Measurements from ENCODE around the gene SUGP1. TPM values are rescaled to one million over a fixed set of nuclear protein-coding genes. Genes with fewer than 3 reads are reported as not detected.

SUGP1 gene
- total and polyA plus RNA-seq, 2 of the 13 experiments (the other 11 are each of a cell fraction or from before 2014, with no cell fraction given), result 21.6 to 25.9 TPM

DNA sequence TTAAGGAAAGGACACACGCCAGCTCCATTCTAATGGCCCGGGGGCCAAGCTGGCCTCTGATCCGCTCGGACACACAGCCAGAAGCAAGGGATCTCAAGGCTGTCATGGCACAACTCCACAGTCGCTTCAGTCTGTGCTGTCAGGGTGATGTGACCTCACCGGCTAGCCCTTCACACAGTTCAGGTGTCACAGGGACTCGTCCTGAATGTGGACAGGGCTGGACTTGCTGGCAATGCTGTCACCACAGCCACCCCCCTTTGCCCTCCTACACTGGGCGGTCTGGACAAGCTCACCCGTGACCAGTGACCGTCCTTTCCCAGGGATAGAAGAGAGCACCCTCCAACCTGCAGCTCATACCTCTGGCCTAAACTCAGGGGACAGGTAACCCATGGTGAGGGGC lies 15.2 kb downstream of the SUGP1 start:
- Histone ChIP-seq H3K9me3 (ENCODE audit: low read length) (no peaks in the 10 kb centered on the region), H3K27me3 (ENCODE audit: control insufficient read depth in 1 of 2, insufficient read depth in 2 of 2, low read length in 2 of 2) (no peaks in the 10 kb centered on the region), H3K27ac (ENCODE audit: extremely low read length, insufficient read depth, low read length) (no peak overlapping the region), H2AFZ (ENCODE audit: low read length) (no peak overlapping the region), H3K4me1 (ENCODE audit: insufficient read depth, low read length) (no peaks in the 10 kb centered on the region), H3K36me3 (replicated peaks in 1 of 2; ENCODE audit: control insufficient read depth in 1 of 2, insufficient read depth in 2 of 2, low read length in 2 of 2) (peaks cover 31 to 86% of the 10 kb centered on the region in 2 experiments), H3K4me2 (ENCODE audit: low read depth, low read length) (no peak overlapping the region), H3K4me3 (replicated peaks in 1 of 3; ENCODE audit: insufficient read depth in 1 of 3, low read depth in 2 of 3, low read length in 3 of 3) (no peak overlapping the region), H3K9ac (ENCODE audit: insufficient read depth, low read depth, low read length) (no peak overlapping the region), H4K20me1 (ENCODE audit: insufficient read depth, low read length) (no peaks in the 10 kb centered on the region), H3K79me2 (ENCODE audit: insufficient read depth, low read length) (no peaks in the 10 kb centered on the region)
- intact Hi-C loops (cut with micrococcal nuclease; ENCODE audit: unreplicated experiment) (no loop called here), in situ Hi-C loops (cut with HindIII; ENCODE audit: extremely low pct_ligation_motif_present, low pct_unique_long_range_greater_than_20kb) (no loop called here)
- ChIA-PET POLR2A (no interaction called here), CTCF (ENCODE audit: low intra/inter-chr PET ratio, low total read pairs) (no interaction called here)
- WGBS (ENCODE audit: low lambda C conversion rate), result 100% methylated on average over 4 of the region's 10 CpGs
- BruUV-seq (replicated peaks), result no TSS peak
- DNase-seq (ENCODE audit: low spot score) (no peak), ATAC-seq (no peak), FAIRE-seq (no peak)
- TF ChIP-seq SSRP1 (CRISPR knock-in tag; IDR thresholded peaks at IDR 0.05), result no peak
- no peak for TF ChIP-seq TBX2 (CRISPR knock-in tag; IDR thresholded peaks at IDR 0.05; ENCODE audit: borderline replicate concordance)
- no peak for TF ChIP-seq ZNF382 (CRISPR knock-in tag; IDR thresholded peaks at IDR 0.05; ENCODE audit: borderline replicate concordance)
- TF ChIP-seq AHR (CRISPR knock-in tag; IDR thresholded peaks at IDR 0.05), result no peak
- no peak for TF ChIP-seq SP2 (CRISPR knock-in tag; IDR thresholded peaks at IDR 0.05)
- TF ChIP-seq MEF2D (CRISPR knock-in tag; IDR thresholded peaks at IDR 0.05), result no peak
- TF ChIP-seq ZNF607 (CRISPR knock-in tag; IDR thresholded peaks at IDR 0.05; ENCODE audit: borderline replicate concordance), result no peak
- TF ChIP-seq, protein P1, sequence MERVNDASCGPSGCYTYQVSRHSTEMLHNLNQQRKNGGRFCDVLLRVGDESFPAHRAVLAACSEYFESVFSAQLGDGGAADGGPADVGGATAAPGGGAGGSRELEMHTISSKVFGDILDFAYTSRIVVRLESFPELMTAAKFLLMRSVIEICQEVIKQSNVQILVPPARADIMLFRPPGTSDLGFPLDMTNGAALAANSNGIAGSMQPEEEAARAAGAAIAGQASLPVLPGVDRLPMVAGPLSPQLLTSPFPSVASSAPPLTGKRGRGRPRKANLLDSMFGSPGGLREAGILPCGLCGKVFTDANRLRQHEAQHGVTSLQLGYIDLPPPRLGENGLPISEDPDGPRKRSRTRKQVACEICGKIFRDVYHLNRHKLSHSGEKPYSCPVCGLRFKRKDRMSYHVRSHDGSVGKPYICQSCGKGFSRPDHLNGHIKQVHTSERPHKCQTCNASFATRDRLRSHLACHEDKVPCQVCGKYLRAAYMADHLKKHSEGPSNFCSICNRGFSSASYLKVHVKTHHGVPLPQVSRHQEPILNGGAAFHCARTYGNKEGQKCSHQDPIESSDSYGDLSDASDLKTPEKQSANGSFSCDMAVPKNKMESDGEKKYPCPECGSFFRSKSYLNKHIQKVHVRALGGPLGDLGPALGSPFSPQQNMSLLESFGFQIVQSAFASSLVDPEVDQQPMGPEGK (CRISPR knock-in tag; IDR thresholded peaks at IDR 0.05), result no peak
- no peak for TF ChIP-seq ZNF616 (CRISPR knock-in tag; IDR thresholded peaks at IDR 0.05; ENCODE audit: low read depth)
- no peak for TF ChIP-seq MAZ (IDR thresholded peaks at IDR 0.05; ENCODE audit: borderline replicate concordance, low read depth, low read length)
- TF ChIP-seq MAZ (CRISPR knock-in tag; IDR thresholded peaks at IDR 0.05; ENCODE audit: low read depth), result no peak
- no peak for TF ChIP-seq ZSCAN5A (CRISPR knock-in tag; IDR thresholded peaks at IDR 0.05; ENCODE audit: borderline replicate concordance)
- TF ChIP-seq, protein P2, sequence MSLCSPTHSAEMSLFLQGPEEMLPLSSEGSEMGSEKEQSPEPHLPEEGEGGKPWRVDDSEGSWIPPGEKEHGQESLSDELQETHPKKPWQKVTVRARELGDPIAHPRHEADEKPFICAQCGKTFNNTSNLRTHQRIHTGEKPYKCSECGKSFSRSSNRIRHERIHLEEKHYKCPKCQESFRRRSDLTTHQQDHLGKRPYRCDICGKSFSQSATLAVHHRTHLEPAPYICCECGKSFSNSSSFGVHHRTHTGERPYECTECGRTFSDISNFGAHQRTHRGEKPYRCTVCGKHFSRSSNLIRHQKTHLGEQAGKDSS (CRISPR knock-in tag; IDR thresholded peaks at IDR 0.05; ENCODE audit: borderline replicate concordance, low read depth), result no peak
- no peak for TF ChIP-seq BCL6 (CRISPR knock-in tag; IDR thresholded peaks at IDR 0.05)
- TF ChIP-seq RARA (CRISPR knock-in tag; IDR thresholded peaks at IDR 0.05), result no peak
- TF ChIP-seq CERS6 (CRISPR knock-in tag; IDR thresholded peaks at IDR 0.05), result no peak
- no peak for TF ChIP-seq ZNF670 (CRISPR knock-in tag; IDR thresholded peaks at IDR 0.05; ENCODE audit: borderline replicate concordance)
- no peak for TF ChIP-seq RNF2 (conservative IDR thresholded peaks at IDR 0.05; ENCODE audit: low read depth)
- no peak for TF ChIP-seq ZNF615 (CRISPR knock-in tag; IDR thresholded peaks at IDR 0.05; ENCODE audit: borderline replicate concordance)
- no peak for TF ChIP-seq SRSF9 (IDR thresholded peaks at IDR 0.05; ENCODE audit: borderline replicate concordance, insufficient read depth, low read depth, low read length, poor library complexity, severe bottlenecking)
- TF ChIP-seq POGZ (CRISPR knock-in tag; IDR thresholded peaks at IDR 0.05), result no peak
